ENCODE results near the gene STK38. TPM values are rescaled to one million over a fixed set of nuclear protein-coding genes. Genes with fewer than 3 reads are reported as not detected.

The STK38 gene
- total and polyA plus RNA-seq, 2 of the 4 experiments (the other 2 are of a cell fraction), result 10.6 to 19.7 TPM

DNA sequence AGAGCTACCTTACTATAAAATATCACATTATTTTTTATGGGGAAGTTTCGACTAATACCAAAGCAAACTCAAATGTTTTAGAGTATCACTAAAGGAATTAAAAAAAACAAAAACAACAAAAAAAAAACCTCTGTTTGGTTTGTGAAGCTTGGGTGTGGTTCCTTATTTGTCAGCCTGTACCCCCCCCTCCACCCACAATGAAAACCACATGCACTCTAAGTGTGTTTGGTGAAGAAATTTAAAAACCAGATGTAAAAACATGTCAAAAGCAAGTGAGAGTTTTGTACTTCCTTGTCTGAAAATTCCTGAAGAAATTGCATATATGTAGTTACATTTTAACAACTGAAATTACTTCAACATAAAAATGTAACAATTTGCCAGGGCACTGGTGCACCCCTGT is 3.1 kb downstream of the STK38 start:
- dilution Hi-C loops (cut with HindIII; ENCODE audit: low sequenced_read_pairs, unreplicated experiment) (no loop called here), in situ Hi-C loops (cut with MboI; ENCODE audit: low sequenced_read_pairs) (no loop called here), intact Hi-C loops (cut with micrococcal nuclease) (no loop called here)
- H3K56ac ChIP-seq (ENCODE audit: extremely low read depth, insufficient read depth, low read length), result no peak overlapping the region
- no peak overlapping the region for H2BK5ac ChIP-seq (ENCODE audit: low read depth, low read length, poor library complexity, severe bottlenecking)
- no peak overlapping the region for H2BK20ac ChIP-seq (ENCODE audit: low read depth, low read length)
- no peaks in the 10 kb centered on the region for H3K9me3 ChIP-seq (ENCODE audit: control insufficient read depth, insufficient read depth, low read length)
- no peak overlapping the region for H4K5ac ChIP-seq (ENCODE audit: low read depth, low read length)
- no peaks in the 10 kb centered on the region for H3K27me3 ChIP-seq (ENCODE audit: control insufficient read depth, insufficient read depth, low read length)
- peaks cover 11 to 72% of the 10 kb centered on the region in 2 experiments; a peak in 3 of 4 replicates for H3K79me1 ChIP-seq (ENCODE audit: low read depth in 1 of 2, low read length in 2 of 2)
- H3K14ac ChIP-seq (replicated peaks; ENCODE audit: low read depth, low read length), result no peak overlapping the region
- H4K8ac ChIP-seq (ENCODE audit: low read depth in 2 of 2, low read length in 2 of 2), result no peak overlapping the region
- H2AK5ac ChIP-seq (ENCODE audit: low read depth, low read length), result no peak overlapping the region
- H4K20me1 ChIP-seq (ENCODE audit: insufficient read depth, low read length), result peaks cover 24% of the 10 kb centered on the region; the same call in 1 of the 2 replicates
- no CpG with 5 or more reads among the region's 1 CpG for WGBS, 2 experiments (ENCODE audit: extremely low coverage in 2 of 2, insufficient read length in 1 of 2)
- TF ChIP-seq SMC3 (IDR thresholded peaks at IDR 0.05; ENCODE audit: low read depth, low read length) (no peak), RFX5 (IDR thresholded peaks at IDR 0.05; ENCODE audit: low read depth, low read length) (no peak), CEBPB (IDR thresholded peaks at IDR 0.05; ENCODE audit: low read depth, low read length) (no peak), MXI1 (IDR thresholded peaks at IDR 0.05; ENCODE audit: borderline replicate concordance, low read depth, low read length) (no peak), POLR2A (IDR thresholded peaks at IDR 0.05; ENCODE audit: low read depth, low read length) (no peak), NFE2L2 (IDR thresholded peaks at IDR 0.05; ENCODE audit: low read depth, low read length) (no peak), BHLHE40 (IDR thresholded peaks at IDR 0.05; ENCODE audit: low read depth, low read length) (no peak), CHD1 (IDR thresholded peaks at IDR 0.05; ENCODE audit: low read depth, low read length) (no peak), MAFK (IDR thresholded peaks at IDR 0.05; ENCODE audit: low read depth, low read length) (no peak), FOS (IDR thresholded peaks at IDR 0.05; ENCODE audit: low read depth, low read length) (no peak), ELK1 (IDR thresholded peaks at IDR 0.05; ENCODE audit: borderline replicate concordance, low read depth, low read length) (no peak), RAD21 (IDR thresholded peaks at IDR 0.05; ENCODE audit: low read length) (no peak), RCOR1 (IDR thresholded peaks at IDR 0.05; ENCODE audit: insufficient replicate concordance, low read length) (no peak), MAZ (IDR thresholded peaks at IDR 0.05; ENCODE audit: borderline replicate concordance, low read depth, low read length) (no peak)
- TF ChIP-seq, protein P1, sequence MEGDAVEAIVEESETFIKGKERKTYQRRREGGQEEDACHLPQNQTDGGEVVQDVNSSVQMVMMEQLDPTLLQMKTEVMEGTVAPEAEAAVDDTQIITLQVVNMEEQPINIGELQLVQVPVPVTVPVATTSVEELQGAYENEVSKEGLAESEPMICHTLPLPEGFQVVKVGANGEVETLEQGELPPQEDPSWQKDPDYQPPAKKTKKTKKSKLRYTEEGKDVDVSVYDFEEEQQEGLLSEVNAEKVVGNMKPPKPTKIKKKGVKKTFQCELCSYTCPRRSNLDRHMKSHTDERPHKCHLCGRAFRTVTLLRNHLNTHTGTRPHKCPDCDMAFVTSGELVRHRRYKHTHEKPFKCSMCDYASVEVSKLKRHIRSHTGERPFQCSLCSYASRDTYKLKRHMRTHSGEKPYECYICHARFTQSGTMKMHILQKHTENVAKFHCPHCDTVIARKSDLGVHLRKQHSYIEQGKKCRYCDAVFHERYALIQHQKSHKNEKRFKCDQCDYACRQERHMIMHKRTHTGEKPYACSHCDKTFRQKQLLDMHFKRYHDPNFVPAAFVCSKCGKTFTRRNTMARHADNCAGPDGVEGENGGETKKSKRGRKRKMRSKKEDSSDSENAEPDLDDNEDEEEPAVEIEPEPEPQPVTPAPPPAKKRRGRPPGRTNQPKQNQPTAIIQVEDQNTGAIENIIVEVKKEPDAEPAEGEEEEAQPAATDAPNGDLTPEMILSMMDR (conservative IDR thresholded peaks at IDR 0.05; ENCODE audit: low read depth, low read length), result no peak
- TF ChIP-seq, protein P2, sequence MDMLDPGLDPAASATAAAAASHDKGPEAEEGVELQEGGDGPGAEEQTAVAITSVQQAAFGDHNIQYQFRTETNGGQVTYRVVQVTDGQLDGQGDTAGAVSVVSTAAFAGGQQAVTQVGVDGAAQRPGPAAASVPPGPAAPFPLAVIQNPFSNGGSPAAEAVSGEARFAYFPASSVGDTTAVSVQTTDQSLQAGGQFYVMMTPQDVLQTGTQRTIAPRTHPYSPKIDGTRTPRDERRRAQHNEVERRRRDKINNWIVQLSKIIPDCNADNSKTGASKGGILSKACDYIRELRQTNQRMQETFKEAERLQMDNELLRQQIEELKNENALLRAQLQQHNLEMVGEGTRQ (IDR thresholded peaks at IDR 0.05; ENCODE audit: low read depth, low read length), result no peak
- H3K36me3 ChIP-seq (ENCODE audit: control insufficient read depth, insufficient read depth, low read length), result peaks cover 3% of the 10 kb centered on the region
- no peak for DNase-seq
- H2AK9ac ChIP-seq (replicated peaks; ENCODE audit: low read depth, low read length, poor library complexity), result no peak overlapping the region
- H3K27ac ChIP-seq (ENCODE audit: insufficient read depth, low read length), result no peak overlapping the region
- H3K9me1 ChIP-seq (ENCODE audit: insufficient read depth, low read length), result no peaks in the 10 kb centered on the region; the same call in 1 of the 2 replicates
- H3K18ac ChIP-seq (ENCODE audit: low read depth, low read length), result no peak overlapping the region
- H3K4ac ChIP-seq (ENCODE audit: low read depth, low read length), result 0 out of 2 replicates have a peak overlapping the region, but pooled peaks have one; percentile 30
- no peak overlapping the region for H3K4me3 ChIP-seq (ENCODE audit: insufficient read depth, low read depth, low read length)
- no TSS peak for BruUV-seq (replicated peaks)
- 0 out of 2 replicates have a peak overlapping the region, but pooled peaks have one; percentile 79 for H3K23ac ChIP-seq (ENCODE audit: low read depth, low read length)
- no peak overlapping the region for H2BK15ac ChIP-seq (ENCODE audit: low read depth, low read length)
- POLR2A ChIA-PET (ENCODE audit: unreplicated experiment), result no interaction called here
- no peak overlapping the region; the same call in 1 of the 2 replicates for H3K4me2 ChIP-seq (ENCODE audit: low read depth, low read length)
- H2AFZ ChIP-seq (replicated peaks; ENCODE audit: low read length, poor library complexity), result no peak overlapping the region
- no peak overlapping the region for H2BK120ac ChIP-seq (ENCODE audit: low read depth, low read length)
- no peak overlapping the region for H4K91ac ChIP-seq (ENCODE audit: insufficient read depth, low read depth, low read length)
- H3K4me1 ChIP-seq (ENCODE audit: control insufficient read depth, insufficient read depth, low read length), result peaks cover 6% of the 10 kb centered on the region; the same call in 1 of the 2 replicates
- ATAC-seq (ENCODE audit: low read depth), result no peak
- H3K9ac ChIP-seq (ENCODE audit: low read depth, low read length), result no peak overlapping the region
- CTCF ChIA-PET, result interaction anchor here (0.6 to 1.2 kb wide), 2 partner anchors 121 to 610 kb away, joined by 3 to 5 read pairs; no protein-coding TSS in a partner anchor
